Hypothalamus (tissue), 51 donors: ENCODE measurements around the gene TAS2R41.

ENCODE experiments used
- DNase-seq, 51 donors: peaks; one replicate each; lab custom pipeline; 2025; lab: John Stamatoyannopoulos, UW

TAS2R41 gene

GRCh38 chr7:143477501-143478150, at the start of gene TAS2R41:
TAS2R41 (plus strand) TSS chr7:143477873; CDS start chr7:143477873, 0 bp downstream.
- DNase-seq, result no peak

GRCh38 chr7:143429770-143430698, 47.6 kb upstream of the TAS2R41 start:
- DNase-seq, result no peak

GRCh38 chr7:143431109-143431508, 46.6 kb upstream of the TAS2R41 start:
- no peak for DNase-seq

- no peak for DNase-seq
Observed at GRCh38 chr7:143433759-143434158, 43.9 kb upstream of the TAS2R41 start.

GRCh38 chr7:143434660-143435059, 43.0 kb upstream of the TAS2R41 start:
- no peak for DNase-seq

- no peak for DNase-seq
Observed at GRCh38 chr7:143435266-143435665, 42.4 kb upstream of the TAS2R41 start.

- no peak for DNase-seq
Observed at GRCh38 chr7:143436325-143436946, 41.2 kb upstream of the TAS2R41 start.

- DNase-seq, result no peak
Observed at GRCh38 chr7:143437578-143437977, 40.1 kb upstream of the TAS2R41 start.

- no peak for DNase-seq
Observed at GRCh38 chr7:143439866-143440265, 37.8 kb upstream of the TAS2R41 start.

GRCh38 chr7:143443153-143443552, 34.5 kb upstream of the TAS2R41 start, which contains the start of gene TAS2R60:
TAS2R60 (plus strand) TSS chr7:143443453; CDS start chr7:143443453, 0 bp downstream.
- no peak for DNase-seq

GRCh38 chr7:143444063-143444782, 33.5 kb upstream of the TAS2R41 start:
- DNase-seq, result no peak

GRCh38 chr7:143444785-143445184, 32.9 kb upstream of the TAS2R41 start:
- no peak for DNase-seq

GRCh38 chr7:143447466-143447865, 30.2 kb upstream of the TAS2R41 start:
- DNase-seq, result no peak

- DNase-seq, result no peak
Observed at GRCh38 chr7:143448429-143448828, 29.2 kb upstream of the TAS2R41 start.

GRCh38 chr7:143449793-143450192, 27.9 kb upstream of the TAS2R41 start:
- no peak for DNase-seq

- DNase-seq, result no peak
Observed at GRCh38 chr7:143451122-143451521, 26.6 kb upstream of the TAS2R41 start.

- DNase-seq, result no peak
Observed at GRCh38 chr7:143451746-143452145, 25.9 kb upstream of the TAS2R41 start.

GRCh38 chr7:143452495-143452894, 25.2 kb upstream of the TAS2R41 start:
- DNase-seq, result no peak

GRCh38 chr7:143454091-143454680, 23.5 kb upstream of the TAS2R41 start:
- DNase-seq, result no peak

GRCh38 chr7:143455491-143455890, 22.2 kb upstream of the TAS2R41 start:
- DNase-seq, result no peak
